ENCODE results near the gene FCGBP.
"Not testable (repeated sequence)": the region's sequence is repeated elsewhere in the genome, so short reads cannot be mapped to it uniquely, and the experiment has no call there.

Gene FCGBP

GRCh38 chr19:39934584-39935363 is at the start of gene FCGBP:
TSS of gene FCGBP (minus strand) at chr19:39934634.
- DNase-seq: no peak

- no peak for DNase-seq
These were observed 49.4 kb upstream of the FCGBP start for GRCh38 chr19:39983695-39984300.

GRCh38 chr19:39982883-39983282 is 48.4 kb upstream of the FCGBP start:
- no peak for DNase-seq

- DNase-seq: no peak
These were observed 40.1 kb upstream of the FCGBP start for GRCh38 chr19:39974377-39975155.

- no peak for DNase-seq
These were observed 37.1 kb upstream of the FCGBP start for GRCh38 chr19:39971380-39972035.

GRCh38 chr19:39970675-39971379 is 36.4 kb upstream of the FCGBP start, which contains the start of gene PSMC4:
TSS of gene PSMC4 (plus strand) at chr19:39971165. CDS start at chr19:39971203, 38 bp downstream.
- DNase-seq: peak; percentile 100

- no peak for DNase-seq
These were observed 35.9 kb upstream of the FCGBP start for GRCh38 chr19:39970425-39970674.

- no peak for DNase-seq
These were observed 35.4 kb upstream of the FCGBP start for GRCh38 chr19:39969681-39970424.

- DNase-seq: no peak
These were observed 34.8 kb upstream of the FCGBP start for GRCh38 chr19:39969266-39969665.

- DNase-seq: no peak
These were observed 34.4 kb upstream of the FCGBP start for GRCh38 chr19:39968789-39969188.

- DNase-seq: no peak
These were observed 33.1 kb upstream of the FCGBP start for GRCh38 chr19:39967561-39967960.

- no peak for DNase-seq
These were observed 32.2 kb upstream of the FCGBP start for GRCh38 chr19:39966617-39967016.

- DNase-seq: no peak
These were observed 29.5 kb upstream of the FCGBP start for GRCh38 chr19:39963898-39964297.

- DNase-seq: not testable (repeated sequence)
These were observed 25.0 kb upstream of the FCGBP start for GRCh38 chr19:39959407-39959806.

GRCh38 chr19:39958942-39959341 is 24.5 kb upstream of the FCGBP start:
- DNase-seq: not testable (repeated sequence)

GRCh38 chr19:39957886-39958285 is 23.5 kb upstream of the FCGBP start:
- DNase-seq: not testable (repeated sequence)

GRCh38 chr19:39953915-39954314 is 19.5 kb upstream of the FCGBP start:
- no peak for DNase-seq

- DNase-seq: no peak
These were observed 17.3 kb upstream of the FCGBP start for GRCh38 chr19:39951686-39952085.

- DNase-seq: no peak
These were observed 16.7 kb upstream of the FCGBP start for GRCh38 chr19:39951065-39951650.

GRCh38 chr19:39949026-39949747 is 14.8 kb upstream of the FCGBP start:
- no peak for DNase-seq

- no peak for DNase-seq
These were observed 12.1 kb upstream of the FCGBP start for GRCh38 chr19:39946532-39946931.
